Measurements from ENCODE around the gene TTLL6. TPM values are rescaled to one million over a fixed set of nuclear protein-coding genes. Genes with fewer than 3 reads are reported as not detected.
A peak's percentile ranks its signal among the peaks of the same experiment; 100 is the strongest.

TTLL6 gene
- total and polyA plus RNA-seq, 2 of the 4 experiments (the other 2 are of a cell fraction), result not detected

GRCh38 chr17:48831549-48831883 is 14.5 kb upstream of the TTLL6 start:
- DNase-seq (no peak), ATAC-seq (ENCODE audit: low read depth) (no peak)
- Histone ChIP-seq H3K9ac (ENCODE audit: low read depth, low read length) (peak overlapping the region; percentile 84), H3K23ac (ENCODE audit: low read depth, low read length) (peak overlapping the region; percentile 77; the same call in 1 of the 2 replicates), H3K9me1 (ENCODE audit: insufficient read depth, low read length) (peaks cover 4% of the 10 kb centered on the region), H2AK9ac (replicated peaks; ENCODE audit: low read depth, low read length, poor library complexity) (peak overlapping the region; percentile 95), H4K5ac (ENCODE audit: low read depth, low read length) (peak overlapping the region; percentile 71), H2AK5ac (ENCODE audit: low read depth, low read length) (peak overlapping the region; percentile 76; the same call in 1 of the 2 replicates), H3K4me1 (ENCODE audit: control insufficient read depth, insufficient read depth, low read length) (peaks cover 5% of the 10 kb centered on the region), H3K27me3 (ENCODE audit: control insufficient read depth, insufficient read depth, low read length) (no peaks in the 10 kb centered on the region), H2AFZ (replicated peaks; ENCODE audit: low read length, poor library complexity) (peak overlapping the region; percentile 100), H3K4me2 (ENCODE audit: low read depth, low read length) (peak overlapping the region; percentile 98), H3K18ac (ENCODE audit: low read depth, low read length) (peak overlapping the region; percentile 82), H4K20me1 (ENCODE audit: insufficient read depth, low read length) (peaks cover 18% of the 10 kb centered on the region; the same call in 1 of the 2 replicates), H3K36me3 (ENCODE audit: control insufficient read depth, insufficient read depth, low read length) (no peaks in the 10 kb centered on the region), H3K9me3 (ENCODE audit: control insufficient read depth, insufficient read depth, low read length) (no peaks in the 10 kb centered on the region), H3K4me3 (ENCODE audit: insufficient read depth, low read depth, low read length) (peak overlapping the region; percentile 95), H4K8ac (ENCODE audit: low read depth in 2 of 2, low read length in 2 of 2) (peak overlapping the region; percentile 12 to 88), H2BK5ac (ENCODE audit: low read depth, low read length, poor library complexity, severe bottlenecking) (peak overlapping the region; percentile 88), H2BK15ac (ENCODE audit: low read depth, low read length) (no peak overlapping the region), H2BK120ac (ENCODE audit: low read depth, low read length) (peak overlapping the region; percentile 41; the same call in 1 of the 2 replicates), H2BK20ac (ENCODE audit: low read depth, low read length) (no peak overlapping the region), H4K91ac (ENCODE audit: insufficient read depth, low read depth, low read length) (peak overlapping the region; percentile 72), H3K27ac (ENCODE audit: insufficient read depth, low read length) (peak overlapping the region; percentile 87), H3K14ac (replicated peaks; ENCODE audit: low read depth, low read length) (peak overlapping the region; percentile 77), H3K4ac (ENCODE audit: low read depth, low read length) (peak overlapping the region; percentile 83), H3K56ac (ENCODE audit: extremely low read depth, insufficient read depth, low read length) (peak overlapping the region; percentile 16; the same call in 1 of the 2 replicates), H3K79me1 (ENCODE audit: low read depth in 1 of 2, low read length in 2 of 2) (peaks cover 31 to 54% of the 10 kb centered on the region in 2 experiments)
- ChIA-PET POLR2A (ENCODE audit: unreplicated experiment) (no interaction called here), CTCF (interaction anchor here (1.2 to 1.5 kb wide), 2 partner anchors 12 to 47 kb away, joined by 3 to 7 read pairs; no protein-coding TSS in a partner anchor)
- WGBS, 2 experiments (ENCODE audit: extremely low coverage in 2 of 2, insufficient read length in 1 of 2), result 0% methylated on average over 2 of the region's 8 CpGs; no CpG with 5 or more reads in 1 of the 2 experiments
- intact Hi-C loops (cut with micrococcal nuclease), result no loop called here
- in situ Hi-C loops (cut with MboI; ENCODE audit: low sequenced_read_pairs), result no loop called here
- no peak for TF ChIP-seq USF2 (IDR thresholded peaks at IDR 0.05; ENCODE audit: low read depth, low read length)
- TF ChIP-seq MAZ (IDR thresholded peaks at IDR 0.05; ENCODE audit: borderline replicate concordance, low read depth, low read length), result no peak
- TF ChIP-seq BHLHE40 (IDR thresholded peaks at IDR 0.05; ENCODE audit: low read depth, low read length), result no peak
- TF ChIP-seq POLR2A (IDR thresholded peaks at IDR 0.05; ENCODE audit: low read depth, low read length), result no peak
- no peak for TF ChIP-seq RCOR1 (IDR thresholded peaks at IDR 0.05; ENCODE audit: insufficient replicate concordance, low read length)
- TF ChIP-seq NFE2L2 (IDR thresholded peaks at IDR 0.05; ENCODE audit: low read depth, low read length), result no peak
- TF ChIP-seq RFX5 (IDR thresholded peaks at IDR 0.05; ENCODE audit: low read depth, low read length), result no peak
- no peak for TF ChIP-seq RAD21 (IDR thresholded peaks at IDR 0.05; ENCODE audit: low read length)
- TF ChIP-seq SMC3 (IDR thresholded peaks at IDR 0.05; ENCODE audit: low read depth, low read length), result no peak
- no peak for TF ChIP-seq CEBPB (IDR thresholded peaks at IDR 0.05; ENCODE audit: low read depth, low read length)
- no peak for TF ChIP-seq MAFK (IDR thresholded peaks at IDR 0.05; ENCODE audit: low read depth, low read length)
- TF ChIP-seq FOS (IDR thresholded peaks at IDR 0.05; ENCODE audit: low read depth, low read length), result no peak
- no peak for TF ChIP-seq MXI1 (IDR thresholded peaks at IDR 0.05; ENCODE audit: borderline replicate concordance, low read depth, low read length)
- no peak for TF ChIP-seq CTCF (conservative IDR thresholded peaks at IDR 0.05; ENCODE audit: low read depth, low read length)
- TF ChIP-seq CHD1 (IDR thresholded peaks at IDR 0.05; ENCODE audit: low read depth, low read length), result no peak
- TF ChIP-seq ELK1 (IDR thresholded peaks at IDR 0.05; ENCODE audit: borderline replicate concordance, low read depth, low read length), result no peak
- BruUV-seq (replicated peaks), result no TSS peak
- dilution Hi-C loops (cut with HindIII; ENCODE audit: low sequenced_read_pairs, unreplicated experiment), result no loop called here
